ENCODE measurements around the gene SLC16A12. TPM values are rescaled to one million over a fixed set of nuclear protein-coding genes. Genes with fewer than 3 reads are reported as not detected.
"Not testable (repeated sequence)": the region's sequence is repeated elsewhere in the genome, so short reads cannot be mapped to it uniquely, and the experiment has no call there.

The SLC16A12 gene
- total RNA-seq, 2 experiments from 2014 or later, result not detected

DNA sequence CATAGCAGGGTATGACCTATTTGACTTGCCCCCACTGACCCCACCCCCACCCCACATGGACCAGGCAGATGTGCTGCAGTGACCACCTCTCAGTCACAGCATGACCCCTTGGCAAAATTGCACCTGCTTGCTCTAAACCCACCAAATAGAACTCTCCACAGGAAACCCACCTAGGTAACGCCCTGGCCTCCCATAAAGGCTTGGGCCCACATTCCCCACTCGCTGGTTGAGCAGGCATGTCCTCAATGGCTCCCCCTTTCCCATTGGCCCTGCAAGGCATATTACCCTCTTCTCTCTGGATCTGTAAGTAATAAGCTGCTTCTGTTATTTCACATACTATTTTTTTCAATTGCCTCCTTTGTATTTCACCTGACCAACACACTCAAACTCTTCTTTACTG is 140.3 kb downstream of the SLC16A12 start:
- H3K27ac Mint-ChIP-seq, result no peak overlapping the region
- H3K4me3 Mint-ChIP-seq, result no peak overlapping the region
- no peaks in the 10 kb centered on the region for H3K27me3 Mint-ChIP-seq
- DNase-seq (no peak), ATAC-seq (no peak)
- peaks cover 3% of the 10 kb centered on the region for H3K9me3 Mint-ChIP-seq
- TF ChIP-seq, protein P1, sequence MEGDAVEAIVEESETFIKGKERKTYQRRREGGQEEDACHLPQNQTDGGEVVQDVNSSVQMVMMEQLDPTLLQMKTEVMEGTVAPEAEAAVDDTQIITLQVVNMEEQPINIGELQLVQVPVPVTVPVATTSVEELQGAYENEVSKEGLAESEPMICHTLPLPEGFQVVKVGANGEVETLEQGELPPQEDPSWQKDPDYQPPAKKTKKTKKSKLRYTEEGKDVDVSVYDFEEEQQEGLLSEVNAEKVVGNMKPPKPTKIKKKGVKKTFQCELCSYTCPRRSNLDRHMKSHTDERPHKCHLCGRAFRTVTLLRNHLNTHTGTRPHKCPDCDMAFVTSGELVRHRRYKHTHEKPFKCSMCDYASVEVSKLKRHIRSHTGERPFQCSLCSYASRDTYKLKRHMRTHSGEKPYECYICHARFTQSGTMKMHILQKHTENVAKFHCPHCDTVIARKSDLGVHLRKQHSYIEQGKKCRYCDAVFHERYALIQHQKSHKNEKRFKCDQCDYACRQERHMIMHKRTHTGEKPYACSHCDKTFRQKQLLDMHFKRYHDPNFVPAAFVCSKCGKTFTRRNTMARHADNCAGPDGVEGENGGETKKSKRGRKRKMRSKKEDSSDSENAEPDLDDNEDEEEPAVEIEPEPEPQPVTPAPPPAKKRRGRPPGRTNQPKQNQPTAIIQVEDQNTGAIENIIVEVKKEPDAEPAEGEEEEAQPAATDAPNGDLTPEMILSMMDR (IDR thresholded peaks at IDR 0.05), result no peak
- CTCF ChIA-PET, result no interaction called here
- POLR2A ChIA-PET, result interaction anchor here (1.6 kb wide), 1 partner anchor 19 kb away, joined by 5 read pairs; the partner anchor contains the start of gene IFIT5
- peaks cover 2% of the 10 kb centered on the region for H3K36me3 Mint-ChIP-seq (ENCODE audit: low read depth)
- peaks cover 28% of the 10 kb centered on the region for H3K4me1 Mint-ChIP-seq (ENCODE audit: low read depth)
- intact Hi-C loops (cut with micrococcal nuclease), result no loop called here

DNA sequence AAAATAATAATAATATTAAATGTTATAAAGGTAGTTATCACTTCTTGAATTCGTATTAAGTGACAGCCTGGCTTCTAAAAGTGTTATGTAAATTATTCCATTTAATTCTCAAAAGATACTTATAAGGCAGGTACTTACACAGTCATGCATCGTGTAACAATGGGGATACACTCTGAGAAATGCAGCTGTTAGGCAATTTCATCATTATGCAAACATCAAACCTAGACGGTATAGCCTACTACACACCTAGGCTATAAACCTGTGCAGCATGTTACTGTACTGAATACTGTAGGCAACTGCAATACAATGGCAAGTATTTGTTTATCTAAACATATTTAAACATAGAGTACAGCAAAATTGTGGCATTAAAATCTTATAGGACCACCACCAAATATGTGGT is 141.5 kb downstream of the SLC16A12 start:
- Mint-ChIP-seq H3K4me1 (ENCODE audit: low read depth) (peaks cover 28% of the 10 kb centered on the region), H3K4me3 (no peak overlapping the region), H3K9me3 (peaks cover 3% of the 10 kb centered on the region), H3K27ac (no peak overlapping the region), H3K36me3 (ENCODE audit: low read depth) (peaks cover 2% of the 10 kb centered on the region), H3K27me3 (no peaks in the 10 kb centered on the region)
- DNase-seq (no peak), ATAC-seq (no peak)
- intact Hi-C loops (cut with micrococcal nuclease), result no loop called here
- TF ChIP-seq, protein P1 (IDR thresholded peaks at IDR 0.05), result no peak
- POLR2A ChIA-PET, result interaction anchor here (0.9 to 1.9 kb wide), 3 partner anchors 9 to 231 kb away, joined by 4 to 5 read pairs (median 5); no protein-coding TSS in a partner anchor
- CTCF ChIA-PET, result no interaction called here

DNA sequence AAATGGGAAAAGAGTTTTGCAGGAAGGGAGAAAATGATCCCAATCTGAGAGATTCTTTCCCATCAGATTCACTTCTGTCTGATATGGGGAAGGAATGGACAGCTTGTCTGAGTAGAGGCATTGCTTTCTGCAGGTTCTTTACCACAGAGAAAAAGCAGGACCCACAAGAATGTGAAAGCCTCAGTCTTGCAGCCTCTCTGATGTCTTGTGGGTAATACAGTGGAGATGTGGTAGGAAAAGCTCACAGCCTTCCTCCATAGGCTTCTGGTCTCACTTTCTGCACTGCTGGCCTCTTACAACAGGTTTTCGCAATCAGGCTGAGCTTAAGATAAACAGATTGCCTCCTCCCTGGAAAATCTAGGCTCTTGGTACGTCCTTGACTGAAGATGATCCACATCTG is 142.4 kb downstream of the SLC16A12 start:
- ChIA-PET CTCF (interaction anchor here (0.6 to 1.9 kb wide), 6 partner anchors 9 to 177 kb away, joined by 3 to 6 read pairs (median 4); no protein-coding TSS in a partner anchor), POLR2A (interaction anchor here (0.7 to 1.9 kb wide), 4 partner anchors 10 to 444 kb away, joined by 4 to 8 read pairs (median 5); partner anchors contain the start of gene IFIT5)
- Mint-ChIP-seq H3K36me3 (ENCODE audit: low read depth) (peaks cover 2% of the 10 kb centered on the region), H3K27me3 (no peaks in the 10 kb centered on the region), H3K27ac (no peak overlapping the region), H3K4me3 (peak overlapping the region; percentile 73), H3K4me1 (ENCODE audit: low read depth) (peaks cover 21% of the 10 kb centered on the region), H3K9me3 (peaks cover 3% of the 10 kb centered on the region)
- DNase-seq (no peak), ATAC-seq (peak; percentile 32)
- TF ChIP-seq, protein P1 (IDR thresholded peaks at IDR 0.05), result no peak
- intact Hi-C loops (cut with micrococcal nuclease), result no loop called here

DNA sequence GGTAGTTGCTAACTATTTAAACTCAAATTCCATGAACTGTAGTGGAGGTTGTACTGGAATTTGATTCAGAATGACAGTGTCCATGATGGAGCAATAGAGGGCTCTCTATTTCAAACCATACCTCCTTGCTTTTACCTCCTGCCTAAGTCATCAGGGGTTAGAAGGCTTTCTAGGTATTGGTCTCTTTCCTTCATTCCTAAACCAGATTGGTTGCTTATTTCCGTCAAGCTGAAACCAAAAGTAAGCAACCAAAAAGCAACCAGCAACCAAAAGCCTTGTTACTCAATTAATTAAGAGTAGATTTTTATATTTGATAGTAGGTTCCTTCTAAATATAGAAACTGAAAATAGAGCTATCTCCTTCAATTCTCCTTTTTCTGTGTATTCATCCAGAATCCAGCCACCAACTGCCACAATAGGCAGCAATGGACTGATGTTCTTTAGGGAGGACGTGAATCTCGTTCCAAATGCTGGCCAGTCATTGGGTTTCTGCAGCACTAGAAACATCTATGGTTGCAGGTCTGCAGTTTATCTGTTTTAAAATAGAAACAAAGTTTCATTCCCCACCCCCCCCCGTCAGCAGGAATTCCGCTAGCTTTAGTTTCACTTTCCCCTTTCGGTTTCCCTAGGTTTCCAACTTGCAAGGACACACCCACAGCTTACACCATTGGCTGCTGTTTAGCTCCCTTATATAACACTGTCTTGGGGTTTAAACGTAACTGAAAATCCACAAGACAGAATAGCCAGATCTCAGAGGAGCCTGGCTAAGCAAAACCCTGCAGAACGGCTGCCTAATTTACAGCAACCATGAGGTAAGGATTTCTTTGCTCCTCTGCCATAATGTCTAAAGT is 143.3 kb downstream of the SLC16A12 start, which contains the start of gene IFIT1:
Gene IFIT1, plus strand, starts transcription at position 717 of the 850 bp plus-strand sequence. Its CDS starts 90 bp downstream, at position 807.
- ATAC-seq, result peak; percentile 82
- peak; percentile 54 for DNase-seq
- Mint-ChIP-seq H3K4me1 (ENCODE audit: low read depth) (peaks cover 21% of the 10 kb centered on the region), H3K27ac (peak within 1 kb of the TSS; percentile 84), H3K27me3 (no peaks in the 10 kb centered on the region), H3K9me3 (peaks cover 3% of the 10 kb centered on the region), H3K4me3 (peak within 1 kb of the TSS; percentile 73), H3K36me3 (ENCODE audit: low read depth) (peaks cover 2% of the 10 kb centered on the region)
- TF ChIP-seq, protein P1 (IDR thresholded peaks at IDR 0.05), result no peak
- intact Hi-C loops (cut with micrococcal nuclease), result no loop called here
- CTCF ChIA-PET, result interaction anchor here (0.6 to 1.9 kb wide), 9 partner anchors 10 to 194 kb away, joined by 3 to 8 read pairs (median 3); partner anchors contain the start of gene IFIT1B
- POLR2A ChIA-PET, result interaction anchor here (0.7 to 1.9 kb wide), 6 partner anchors 10 to 443 kb away, joined by 3 to 8 read pairs (median 4); partner anchors contain the start of genes IFIT3 and IFIT5

DNA sequence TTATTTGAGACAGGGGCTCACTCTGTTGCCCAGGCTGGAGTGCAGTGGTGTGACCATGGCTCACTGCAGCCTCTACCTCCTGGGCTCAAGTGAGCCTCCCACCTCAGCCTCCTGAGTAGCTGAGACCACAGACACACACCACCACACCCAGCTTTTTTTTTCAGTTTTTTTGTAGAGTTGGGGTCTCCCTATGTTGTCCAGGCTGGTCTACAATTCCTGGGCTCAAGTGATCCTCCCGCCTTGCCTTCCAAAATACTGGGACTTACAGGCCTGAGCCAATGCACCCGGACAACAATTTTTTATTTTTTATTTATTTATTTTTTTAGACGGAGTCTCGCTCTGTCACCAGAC is 144.2 kb downstream of the SLC16A12 start:
- H3K9me3 Mint-ChIP-seq; H3K4me3 Mint-ChIP-seq; intact Hi-C loops (cut with micrococcal nuclease); ATAC-seq; H3K36me3 Mint-ChIP-seq (ENCODE audit: low read depth); DNase-seq; H3K27me3 Mint-ChIP-seq; POLR2A ChIA-PET; H3K27ac Mint-ChIP-seq: not testable (repeated sequence)
- peaks cover 21% of the 10 kb centered on the region for H3K4me1 Mint-ChIP-seq (ENCODE audit: low read depth)
- CTCF ChIA-PET, result interaction anchor here (1.8 kb wide), 1 partner anchor 21 kb away, joined by 8 read pairs; no protein-coding TSS in a partner anchor

Measured in activated CD8-positive, alpha-beta T cell treated with anti-CD3 and anti-CD28 coated beads for 36 hours (primary cell).